Neutrophil (primary cell): ENCODE measurements around the gene SLAMF9.
"Not testable (repeated sequence)": the region's sequence is repeated elsewhere in the genome, so short reads cannot be mapped to it uniquely, and the experiment has no call there.

Source experiments
- H3K27ac ChIP-seq: fragments of 200-600 bp; sonication (generic); 2 replicates; pipeline ENCODE4 v1.5.1; 2016; ENCODE audit warnings: mild to moderate bottlenecking, moderate library complexity
- H3K27me3 ChIP-seq: fragments of 200-600 bp; sonication (generic); 2 replicates; pipeline ENCODE4 v1.6.0; 2016; ENCODE audit warnings: mild to moderate bottlenecking
- H3K36me3 ChIP-seq: fragments of 200-600 bp; sonication (generic); 2 replicates; pipeline ENCODE4 v1.5.1; 2017
- H3K4me1 ChIP-seq, 2 experiments: fragments of 200-600 bp in 1 of 2; sonication (generic) in 1 of 2; 1 replicate in 1 of 2; 2 replicates in 1 of 2; pipeline versions ENCODE4 v1.5.1 to v1.6.1; 2013 to 2016; ENCODE audit warnings: low read depth in 1 of 2, low read length in 1 of 2, mild to moderate bottlenecking in 1 of 2, moderate library complexity in 1 of 2; ENCODE audit not compliant: control insufficient read depth in 1 of 2, insufficient read depth in 1 of 2
- H3K4me3 ChIP-seq, 2 experiments: fragments of 200-600 bp in 1 of 2; sonication (generic) in 1 of 2; 1 replicate in 1 of 2; 2 replicates in 1 of 2; pipeline ENCODE4 v1.5.1; 2013 to 2016; ENCODE audit warnings: low read depth in 1 of 2, low read length in 1 of 2, mild to moderate bottlenecking in 1 of 2, moderate library complexity in 1 of 2
- H3K9me3 ChIP-seq: fragments of 200-600 bp; sonication (generic); 2 replicates; pipeline ENCODE4 v1.5.1; 2016
- TF ChIP-seq, protein P1 (sequence below): fragments of 200-600 bp; sonication (generic); IDR thresholded peaks from 2 replicates; pipeline ENCODE4 v1.5.1; 2016; ENCODE audit warnings: antibody characterized with exemption

The SLAMF9 gene

GRCh38 chr1:159908031-159908940 is 45.8 kb downstream of the SLAMF9 start:
- TF ChIP-seq, protein P1, sequence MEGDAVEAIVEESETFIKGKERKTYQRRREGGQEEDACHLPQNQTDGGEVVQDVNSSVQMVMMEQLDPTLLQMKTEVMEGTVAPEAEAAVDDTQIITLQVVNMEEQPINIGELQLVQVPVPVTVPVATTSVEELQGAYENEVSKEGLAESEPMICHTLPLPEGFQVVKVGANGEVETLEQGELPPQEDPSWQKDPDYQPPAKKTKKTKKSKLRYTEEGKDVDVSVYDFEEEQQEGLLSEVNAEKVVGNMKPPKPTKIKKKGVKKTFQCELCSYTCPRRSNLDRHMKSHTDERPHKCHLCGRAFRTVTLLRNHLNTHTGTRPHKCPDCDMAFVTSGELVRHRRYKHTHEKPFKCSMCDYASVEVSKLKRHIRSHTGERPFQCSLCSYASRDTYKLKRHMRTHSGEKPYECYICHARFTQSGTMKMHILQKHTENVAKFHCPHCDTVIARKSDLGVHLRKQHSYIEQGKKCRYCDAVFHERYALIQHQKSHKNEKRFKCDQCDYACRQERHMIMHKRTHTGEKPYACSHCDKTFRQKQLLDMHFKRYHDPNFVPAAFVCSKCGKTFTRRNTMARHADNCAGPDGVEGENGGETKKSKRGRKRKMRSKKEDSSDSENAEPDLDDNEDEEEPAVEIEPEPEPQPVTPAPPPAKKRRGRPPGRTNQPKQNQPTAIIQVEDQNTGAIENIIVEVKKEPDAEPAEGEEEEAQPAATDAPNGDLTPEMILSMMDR: no peak
- peak overlapping the region; percentile 39 for H3K27ac ChIP-seq
- peaks cover 42 to 45% of the 10 kb centered on the region in 2 experiments for H3K4me1 ChIP-seq
- H3K9me3 ChIP-seq: no peaks in the 10 kb centered on the region
- H3K4me3 ChIP-seq: no peak overlapping the region
- H3K36me3 ChIP-seq: no peaks in the 10 kb centered on the region
- H3K27me3 ChIP-seq: no peaks in the 10 kb centered on the region

DNA sequence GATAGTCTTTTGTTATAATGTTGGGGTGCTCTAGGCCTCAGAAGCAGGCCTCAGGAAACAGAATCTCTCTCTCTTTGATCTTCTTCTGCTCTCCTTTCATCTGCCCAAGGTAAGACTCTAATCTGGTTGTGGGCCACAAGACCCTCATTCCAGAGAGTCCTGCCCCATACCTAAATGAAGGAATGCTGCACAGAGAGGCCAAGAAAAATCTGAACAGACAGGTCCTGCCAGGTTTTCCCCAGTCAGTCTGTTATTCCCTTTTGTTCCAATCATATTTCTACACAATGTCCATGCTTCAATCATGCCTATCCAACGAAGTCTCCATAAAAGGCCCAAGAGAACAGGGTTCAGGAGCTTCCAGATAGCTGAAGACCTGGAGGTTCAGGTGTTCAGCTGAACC is 47.1 kb downstream of the SLAMF9 start:
- H3K27ac ChIP-seq: peak overlapping the region; percentile 39
- no peaks in the 10 kb centered on the region for H3K9me3 ChIP-seq
- no peak overlapping the region for H3K4me3 ChIP-seq
- H3K36me3 ChIP-seq: no peaks in the 10 kb centered on the region
- TF ChIP-seq, protein P1: no peak
- no peaks in the 10 kb centered on the region for H3K27me3 ChIP-seq
- H3K4me1 ChIP-seq: peaks cover 46 to 48% of the 10 kb centered on the region in 2 experiments

DNA sequence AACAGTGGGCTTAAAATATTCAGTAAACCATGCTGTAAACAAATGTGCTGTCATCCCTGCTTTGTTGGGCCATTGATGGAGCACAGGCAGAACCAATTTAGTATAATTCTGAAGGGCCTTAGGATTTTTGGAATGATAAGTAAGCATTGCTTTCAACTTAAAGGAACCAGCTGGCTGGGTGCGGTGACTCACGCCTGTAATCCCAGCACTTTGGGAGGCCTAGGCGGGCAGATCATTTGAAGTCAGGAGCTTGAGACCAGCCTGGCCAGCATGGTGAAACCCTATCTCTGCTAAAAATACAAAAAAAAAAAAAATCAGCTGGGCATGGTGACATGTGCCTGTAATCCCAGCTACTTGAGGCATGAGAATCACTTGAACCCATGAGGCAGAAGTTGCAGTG is 50.0 kb downstream of the SLAMF9 start:
- H3K36me3 ChIP-seq, H3K9me3 ChIP-seq, H3K4me3 ChIP-seq, H3K27me3 ChIP-seq: not testable (repeated sequence)
- Histone ChIP-seq H3K27ac (peak overlapping the region; percentile 83), H3K4me1 (peaks cover 43 to 45% of the 10 kb centered on the region in 2 experiments)

DNA sequence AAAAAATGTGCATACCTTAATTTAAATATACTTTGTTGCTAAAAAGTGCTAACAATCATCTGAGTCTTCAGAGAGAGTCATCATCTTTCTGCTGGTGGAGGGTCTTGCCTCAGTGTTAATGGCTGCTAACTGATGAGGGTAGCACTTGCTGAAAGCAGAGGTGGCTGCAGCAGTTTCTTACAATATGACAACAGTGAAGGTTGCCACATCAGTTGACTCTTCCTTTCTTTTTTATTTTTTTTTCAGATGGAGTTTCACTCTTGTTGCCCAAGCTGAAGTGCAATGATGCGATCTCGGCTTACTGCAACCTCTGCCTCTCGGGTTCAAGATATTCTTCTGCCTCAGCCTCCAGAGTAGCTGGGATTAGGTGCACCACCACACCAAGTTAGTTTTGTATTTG is 51.5 kb downstream of the SLAMF9 start:
- Histone ChIP-seq H3K4me1 (peaks cover 56 to 58% of the 10 kb centered on the region in 2 experiments), H3K4me3 (peak overlapping the region in 1 of 2 experiments; percentile 1), H3K27ac (peak overlapping the region; percentile 83), H3K27me3 (no peaks in the 10 kb centered on the region), H3K36me3 (no peaks in the 10 kb centered on the region), H3K9me3 (no peaks in the 10 kb centered on the region)
- TF ChIP-seq, protein P1: no peak
